NCI-H2227 (cell line): Measurements from ENCODE around the gene MMEL1.

ENCODE experiments used
- DNase-seq: peaks from one replicate; lab custom pipeline; 2025; ENCODE audit not compliant: unreplicated experiment; lab: John Stamatoyannopoulos, UW

The MMEL1 gene

GRCh38 chr1:2546515-2547209 is 86.2 kb downstream of the MMEL1 start:
- DNase-seq: peak; percentile 92

GRCh38 chr1:2545754-2546514 is 86.9 kb downstream of the MMEL1 start:
- DNase-seq: peak; percentile 93

- no peak for DNase-seq
Observed at GRCh38 chr1:2544875-2545640, 87.8 kb downstream of the MMEL1 start.

GRCh38 chr1:2544093-2544874 is 88.5 kb downstream of the MMEL1 start:
- DNase-seq: no peak

- DNase-seq: peak; percentile 69
Observed at GRCh38 chr1:2543543-2544092, 89.2 kb downstream of the MMEL1 start.

GRCh38 chr1:2542246-2542915 is 90.4 kb downstream of the MMEL1 start:
- no peak for DNase-seq

GRCh38 chr1:2541619-2542245 is 91.1 kb downstream of the MMEL1 start:
- DNase-seq: no peak

- peak; percentile 74 for DNase-seq
Observed at GRCh38 chr1:2540816-2541492, 91.9 kb downstream of the MMEL1 start.
